ENCODE data around the gene SDR42E2.
"Not testable (repeated sequence)": the region's sequence is repeated elsewhere in the genome, so short reads cannot be mapped to it uniquely, and the experiment has no call there.

The SDR42E2 gene

GRCh38 chr16:22161999-22162655, at the start of gene SDR42E2:
Gene SDR42E2, plus strand, starts transcription at chr16:22162506. Its CDS starts 3,077 bp downstream, at chr16:22165583.
- DNase-seq: no peak
- in situ Hi-C loops (cut with HindIII; ENCODE audit: low pct_ligation_motif_present, low pct_unique_long_range_greater_than_20kb, low sequenced_read_pairs): no loop called here

GRCh38 chr16:22116095-22116700, 46.1 kb upstream of the SDR42E2 start:
- DNase-seq: no peak
- in situ Hi-C loops (cut with HindIII; ENCODE audit: low pct_ligation_motif_present, low pct_unique_long_range_greater_than_20kb, low sequenced_read_pairs): no loop called here

GRCh38 chr16:22117609-22118008, 44.7 kb upstream of the SDR42E2 start:
- in situ Hi-C loops (cut with HindIII; ENCODE audit: low pct_ligation_motif_present, low pct_unique_long_range_greater_than_20kb, low sequenced_read_pairs): no loop called here

GRCh38 chr16:22120440-22120839, 41.9 kb upstream of the SDR42E2 start:
- in situ Hi-C loops (cut with HindIII; ENCODE audit: low pct_ligation_motif_present, low pct_unique_long_range_greater_than_20kb, low sequenced_read_pairs): no loop called here
- no peak for DNase-seq

More at GRCh38 chr16:22117609-22118008, 44.7 kb upstream of the SDR42E2 start:
- DNase-seq: no peak

GRCh38 chr16:22122239-22122638, 40.1 kb upstream of the SDR42E2 start:
- no peak for DNase-seq
- in situ Hi-C loops (cut with HindIII; ENCODE audit: low pct_ligation_motif_present, low pct_unique_long_range_greater_than_20kb, low sequenced_read_pairs): no loop called here

- DNase-seq: no peak
- in situ Hi-C loops (cut with HindIII; ENCODE audit: low pct_ligation_motif_present, low pct_unique_long_range_greater_than_20kb, low sequenced_read_pairs): no loop called here
Measured at GRCh38 chr16:22123146-22123545, 39.2 kb upstream of the SDR42E2 start.

- in situ Hi-C loops (cut with HindIII; ENCODE audit: low pct_ligation_motif_present, low pct_unique_long_range_greater_than_20kb, low sequenced_read_pairs): no loop called here
- no peak for DNase-seq
Measured at GRCh38 chr16:22123759-22124490, 38.4 kb upstream of the SDR42E2 start.

- no peak for DNase-seq
- in situ Hi-C loops (cut with HindIII; ENCODE audit: low pct_ligation_motif_present, low pct_unique_long_range_greater_than_20kb, low sequenced_read_pairs): no loop called here
Measured at GRCh38 chr16:22124583-22125284, 37.6 kb upstream of the SDR42E2 start.

GRCh38 chr16:22126037-22126558, 36.2 kb upstream of the SDR42E2 start:
- in situ Hi-C loops (cut with HindIII; ENCODE audit: low pct_ligation_motif_present, low pct_unique_long_range_greater_than_20kb, low sequenced_read_pairs): no loop called here

GRCh38 chr16:22128537-22128936, 33.8 kb upstream of the SDR42E2 start:
- in situ Hi-C loops (cut with HindIII; ENCODE audit: low pct_ligation_motif_present, low pct_unique_long_range_greater_than_20kb, low sequenced_read_pairs); DNase-seq: not testable (repeated sequence)

More at GRCh38 chr16:22126037-22126558, 36.2 kb upstream of the SDR42E2 start:
- no peak for DNase-seq

GRCh38 chr16:22130528-22130927, 31.8 kb upstream of the SDR42E2 start:
- no peak for DNase-seq
- in situ Hi-C loops (cut with HindIII; ENCODE audit: low pct_ligation_motif_present, low pct_unique_long_range_greater_than_20kb, low sequenced_read_pairs): no loop called here

- DNase-seq: no peak
- in situ Hi-C loops (cut with HindIII; ENCODE audit: low pct_ligation_motif_present, low pct_unique_long_range_greater_than_20kb, low sequenced_read_pairs): no loop called here
Measured at GRCh38 chr16:22132801-22133200, 29.5 kb upstream of the SDR42E2 start.

GRCh38 chr16:22138482-22138881, 23.8 kb upstream of the SDR42E2 start:
- in situ Hi-C loops (cut with HindIII; ENCODE audit: low pct_ligation_motif_present, low pct_unique_long_range_greater_than_20kb, low sequenced_read_pairs): no loop called here

GRCh38 chr16:22139008-22139407, 23.3 kb upstream of the SDR42E2 start:
- in situ Hi-C loops (cut with HindIII; ENCODE audit: low pct_ligation_motif_present, low pct_unique_long_range_greater_than_20kb, low sequenced_read_pairs): no loop called here
- DNase-seq: no peak

More at GRCh38 chr16:22138482-22138881, 23.8 kb upstream of the SDR42E2 start:
- no peak for DNase-seq

- in situ Hi-C loops (cut with HindIII; ENCODE audit: low pct_ligation_motif_present, low pct_unique_long_range_greater_than_20kb, low sequenced_read_pairs): no loop called here
Measured at GRCh38 chr16:22139732-22140131, 22.6 kb upstream of the SDR42E2 start.

GRCh38 chr16:22141767-22142166, 20.5 kb upstream of the SDR42E2 start:
- in situ Hi-C loops (cut with HindIII; ENCODE audit: low pct_ligation_motif_present, low pct_unique_long_range_greater_than_20kb, low sequenced_read_pairs): no loop called here
- DNase-seq: peak; percentile 39

More at GRCh38 chr16:22139732-22140131, 22.6 kb upstream of the SDR42E2 start:
- DNase-seq: no peak

- in situ Hi-C loops (cut with HindIII; ENCODE audit: low pct_ligation_motif_present, low pct_unique_long_range_greater_than_20kb, low sequenced_read_pairs): no loop called here
- DNase-seq: no peak
Measured at GRCh38 chr16:22144520-22144919, 17.8 kb upstream of the SDR42E2 start.

GRCh38 chr16:22147853-22148252, 14.5 kb upstream of the SDR42E2 start:
- in situ Hi-C loops (cut with HindIII; ENCODE audit: low pct_ligation_motif_present, low pct_unique_long_range_greater_than_20kb, low sequenced_read_pairs): no loop called here
- no peak for DNase-seq
